C4-2B (cell line): ENCODE measurements around the gene RPAP2.
"Not testable (repeated sequence)": the region's sequence is repeated elsewhere in the genome, so short reads cannot be mapped to it uniquely, and the experiment has no call there.

Source experiments
- H3K27ac ChIP-seq: fragments of 450-650 bp; 2 replicates; pipeline ENCODE4 v1.5.1; 2017
- ZFX ChIP-seq: fragments of 450-650 bp; IDR thresholded peaks from 2 replicates; pipeline ENCODE4 v1.6.1; 2017
- TF ChIP-seq, protein P1 (sequence below): fragments of 450-650 bp; conservative IDR thresholded peaks from 2 replicates; pipeline ENCODE4 v1.5.1; 2017; ENCODE audit warnings: mild to moderate bottlenecking

The RPAP2 gene

DNA sequence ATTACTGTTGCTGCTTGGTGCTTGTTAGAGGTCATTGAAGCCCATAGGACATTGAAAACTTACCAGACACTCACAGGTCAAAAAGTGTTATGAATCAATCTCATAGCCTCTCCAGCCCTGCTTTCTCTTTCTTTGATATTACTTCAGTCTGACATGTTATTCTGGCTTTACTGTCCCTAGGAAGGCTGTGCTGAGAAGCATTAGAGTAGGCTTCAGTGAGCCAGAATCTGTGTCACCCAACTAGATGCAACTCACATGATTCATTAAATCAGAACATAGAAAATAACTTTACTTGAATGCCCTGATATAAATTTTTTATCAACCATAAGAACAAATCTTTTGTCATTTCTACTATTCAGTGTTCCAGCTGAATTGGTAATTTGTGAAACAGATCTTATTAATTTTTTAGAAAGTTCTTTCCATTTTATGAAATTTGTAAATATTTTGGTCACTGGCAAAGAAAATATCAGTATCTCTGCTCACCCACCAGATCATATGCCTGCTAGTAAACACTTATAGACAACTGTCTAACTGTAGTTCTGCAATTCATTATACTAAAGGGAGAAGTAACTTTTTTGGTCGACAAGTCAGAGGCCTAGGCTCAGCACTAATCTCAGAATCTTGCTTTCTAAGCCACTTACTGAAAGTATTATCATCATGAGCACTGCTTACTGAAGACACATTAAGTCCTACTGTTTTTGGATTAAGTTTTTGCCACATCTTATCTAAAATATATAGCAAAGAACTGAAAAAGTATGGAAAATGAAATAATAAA lies 48.2 kb downstream of the RPAP2 start:
- TF ChIP-seq, protein P1, sequence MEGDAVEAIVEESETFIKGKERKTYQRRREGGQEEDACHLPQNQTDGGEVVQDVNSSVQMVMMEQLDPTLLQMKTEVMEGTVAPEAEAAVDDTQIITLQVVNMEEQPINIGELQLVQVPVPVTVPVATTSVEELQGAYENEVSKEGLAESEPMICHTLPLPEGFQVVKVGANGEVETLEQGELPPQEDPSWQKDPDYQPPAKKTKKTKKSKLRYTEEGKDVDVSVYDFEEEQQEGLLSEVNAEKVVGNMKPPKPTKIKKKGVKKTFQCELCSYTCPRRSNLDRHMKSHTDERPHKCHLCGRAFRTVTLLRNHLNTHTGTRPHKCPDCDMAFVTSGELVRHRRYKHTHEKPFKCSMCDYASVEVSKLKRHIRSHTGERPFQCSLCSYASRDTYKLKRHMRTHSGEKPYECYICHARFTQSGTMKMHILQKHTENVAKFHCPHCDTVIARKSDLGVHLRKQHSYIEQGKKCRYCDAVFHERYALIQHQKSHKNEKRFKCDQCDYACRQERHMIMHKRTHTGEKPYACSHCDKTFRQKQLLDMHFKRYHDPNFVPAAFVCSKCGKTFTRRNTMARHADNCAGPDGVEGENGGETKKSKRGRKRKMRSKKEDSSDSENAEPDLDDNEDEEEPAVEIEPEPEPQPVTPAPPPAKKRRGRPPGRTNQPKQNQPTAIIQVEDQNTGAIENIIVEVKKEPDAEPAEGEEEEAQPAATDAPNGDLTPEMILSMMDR, result no peak
- TF ChIP-seq ZFX, result no peak
- H3K27ac ChIP-seq, result no peak overlapping the region

DNA sequence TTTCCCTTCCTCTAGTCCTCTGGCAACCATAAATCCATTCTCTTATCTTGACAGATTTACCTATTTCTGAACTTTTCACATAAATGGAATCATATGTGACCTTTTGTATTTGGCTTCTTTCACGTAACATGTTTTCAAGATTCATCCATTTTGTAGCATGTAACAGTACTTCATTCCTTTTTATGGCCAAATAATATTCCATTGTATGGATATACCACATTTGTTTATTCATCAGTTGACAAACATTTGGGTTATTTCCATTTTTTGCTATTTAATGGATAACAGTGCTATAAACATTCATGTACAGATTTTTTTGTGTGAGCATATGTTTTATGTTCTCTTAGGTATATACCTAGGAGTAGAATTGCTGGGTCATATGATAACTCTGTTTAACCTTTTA lies 54.0 kb downstream of the RPAP2 start:
- no peak for TF ChIP-seq ZFX
- TF ChIP-seq, protein P1, result no peak
- H3K27ac ChIP-seq, result no peak overlapping the region

DNA sequence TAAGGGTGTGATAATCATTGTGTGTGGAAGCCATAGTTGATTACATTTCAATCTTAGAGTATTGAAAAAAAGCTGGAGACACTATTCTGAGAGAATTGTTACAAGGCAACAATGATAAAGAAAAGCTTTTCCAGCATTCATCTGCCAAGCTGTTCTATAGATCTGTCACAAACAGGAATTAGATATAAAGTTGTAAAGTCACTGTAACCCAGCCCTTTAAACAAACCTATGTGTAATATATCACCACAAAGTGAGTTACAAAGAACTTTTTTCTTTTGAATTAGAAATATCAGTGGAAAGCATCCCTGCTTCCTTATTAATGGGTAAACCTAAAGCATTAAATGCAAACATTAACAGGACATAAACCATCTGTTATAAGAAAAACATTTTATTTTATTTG lies 55.4 kb downstream of the RPAP2 start:
- TF ChIP-seq, protein P1, result no peak
- TF ChIP-seq ZFX, result no peak
- H3K27ac ChIP-seq, result no peak overlapping the region

DNA sequence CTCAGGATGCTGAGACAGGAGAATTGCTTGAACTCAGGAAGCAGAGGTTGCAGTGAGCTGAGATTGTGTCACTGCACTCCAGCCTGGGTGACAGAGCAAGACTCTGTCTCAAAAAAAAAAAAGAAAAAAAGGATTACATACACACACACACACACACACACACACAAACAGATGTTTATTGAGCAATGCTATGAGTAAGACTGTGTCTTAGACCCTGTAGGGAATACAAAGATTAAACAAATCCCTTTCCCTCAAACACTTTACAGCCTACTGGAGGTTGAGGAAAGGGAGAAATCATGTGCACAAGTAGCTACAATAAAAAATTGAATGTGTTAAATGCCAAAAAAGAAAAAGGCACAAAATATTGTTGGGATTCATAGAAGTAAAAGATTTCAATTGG lies 58.1 kb downstream of the RPAP2 start:
- TF ChIP-seq, protein P1, result no peak
- TF ChIP-seq ZFX, result no peak
- no peak overlapping the region for H3K27ac ChIP-seq

DNA sequence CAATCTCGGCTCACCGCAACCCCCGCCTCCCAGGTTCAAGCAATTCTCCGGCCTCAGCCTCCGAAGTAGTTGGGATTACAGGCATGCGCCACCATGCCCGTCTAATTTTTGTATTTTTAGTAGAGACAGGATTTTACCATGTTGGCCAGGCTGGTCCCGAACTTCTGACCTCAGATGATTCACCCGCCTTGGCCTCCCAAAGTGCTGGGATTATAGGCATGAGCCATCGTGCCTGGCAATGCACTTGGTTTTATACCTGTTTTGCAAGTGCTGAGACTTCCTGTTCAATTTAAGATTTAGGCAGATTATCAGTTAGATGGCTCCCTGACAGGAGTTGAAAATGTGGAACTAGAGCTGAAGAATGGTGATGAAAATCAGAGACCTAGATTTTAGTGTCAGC lies 60.5 kb downstream of the RPAP2 start:
- not testable (repeated sequence) for H3K27ac ChIP-seq

DNA sequence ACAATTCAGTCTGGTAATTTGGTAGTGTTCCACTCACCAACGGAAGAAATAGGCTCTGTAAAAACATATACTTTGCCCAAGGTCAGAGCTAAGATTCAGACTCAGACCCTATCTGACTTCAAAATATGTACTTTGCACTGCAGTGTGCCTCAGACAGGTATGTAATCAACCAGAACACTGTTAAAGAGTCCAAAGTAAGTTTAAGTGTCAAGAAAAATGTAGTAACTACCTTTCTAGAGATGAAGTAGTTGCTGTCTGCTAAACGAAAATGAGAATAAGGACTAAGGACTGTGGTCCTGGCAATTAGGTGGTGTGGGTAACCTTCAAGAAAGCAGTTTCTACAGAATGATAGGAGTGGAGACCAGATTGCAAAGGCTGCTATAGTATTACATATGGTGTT lies 61.1 kb downstream of the RPAP2 start:
- TF ChIP-seq, protein P1, result no peak
- TF ChIP-seq ZFX, result no peak
- H3K27ac ChIP-seq, result no peak overlapping the region

DNA sequence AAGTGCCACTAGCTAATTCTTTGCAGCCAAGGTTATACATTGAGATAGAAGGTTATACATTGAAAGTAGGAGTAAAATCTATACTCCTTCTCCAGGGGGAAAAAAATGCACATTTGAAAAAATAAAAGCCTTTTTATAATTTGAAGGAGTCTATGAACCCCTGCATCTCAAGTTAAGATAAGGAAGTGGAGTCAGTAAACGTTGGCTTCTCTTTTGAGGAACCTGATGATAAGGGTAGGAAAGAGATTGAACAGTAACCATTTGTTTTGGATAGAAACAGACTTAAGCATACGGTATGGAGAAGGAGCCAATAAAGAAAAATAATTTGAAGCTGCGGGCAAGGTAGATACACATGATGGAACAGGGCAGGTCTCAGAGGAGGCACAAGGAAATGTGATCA lies 64.1 kb downstream of the RPAP2 start:
- no peak overlapping the region for H3K27ac ChIP-seq

More for the DNA sequence above, 64.1 kb downstream of the RPAP2 start:
- TF ChIP-seq, protein P1, result no peak
- TF ChIP-seq ZFX, result no peak
